Loucy (cell line): ENCODE measurements around the gene ALDH6A1.

Source experiments
- CTCF ChIP-seq: fragments of 200-600 bp; sonication (generic); conservative IDR thresholded peaks from 2 replicates; pipeline ENCODE4 v1.5.1; 2014; ENCODE audit warnings: mild to moderate bottlenecking, antibody characterized with exemption, low read length
- EZH2phosphoT487 ChIP-seq: fragments of 200-600 bp; IDR thresholded peaks from 2 replicates; pipeline ENCODE4 v1.6.1; 2018; ENCODE audit warnings: antibody characterized with exemption, mild to moderate bottlenecking, moderate library complexity, borderline replicate concordance

GRCh38 chr14:74014299-74014698, 70.0 kb downstream of the ALDH6A1 start:
- TF ChIP-seq CTCF (no peak), EZH2phosphoT487 (no peak)
